SK-N-SH (cell line): ENCODE data around the gene TSSK2.
"Not testable (repeated sequence)": the region's sequence is repeated elsewhere in the genome, so short reads cannot be mapped to it uniquely, and the experiment has no call there.

ENCODE experiments used
- CHD2 ChIP-seq: fragments of 150-350 bp; IDR thresholded peaks from 2 replicates; pipeline ENCODE4 v1.6.1; 2018; ENCODE audit warnings: low read length; ENCODE audit not compliant: partially characterized antibody
- CTCF ChIP-seq: fragments of 200-600 bp; sonication (generic); IDR thresholded peaks from 2 replicates; pipeline ENCODE4 v1.6.1; 2017; ENCODE audit warnings: antibody characterized with exemption, mild to moderate bottlenecking, moderate library complexity
- ELF1 ChIP-seq: IDR thresholded peaks from 2 replicates; pipeline ENCODE4 v1.4.0; 2012
- EP300 ChIP-seq, 2 experiments: IDR thresholded peaks; 2 replicates each; pipeline versions ENCODE4 v1.4.0 to v1.6.1; 2012; ENCODE audit warnings: borderline replicate concordance in 1 of 2, low read depth in 1 of 2, low read length in 1 of 2
- EZH2phosphoT487 ChIP-seq: fragments of 200-600 bp; sonication (generic); IDR thresholded peaks from 2 replicates; pipeline ENCODE4 v1.6.1; 2017; ENCODE audit warnings: low read depth, mixed run types, mild to moderate bottlenecking, antibody characterized with exemption, moderate library complexity, borderline replicate concordance
- GABPA ChIP-seq: IDR thresholded peaks from 2 replicates; pipeline ENCODE4 v1.4.0; 2012; ENCODE audit warnings: low read depth, mild to moderate bottlenecking
- MAX ChIP-seq: IDR thresholded peaks from 2 replicates; pipeline ENCODE4 v1.4.0; 2012; ENCODE audit warnings: low read depth
- NFIC ChIP-seq: IDR thresholded peaks from 2 replicates; pipeline ENCODE4 v1.4.0; 2012; ENCODE audit warnings: borderline replicate concordance
- POLR2AphosphoS5 ChIP-seq: IDR thresholded peaks from 2 replicates; pipeline ENCODE4 v1.6.1; 2012; ENCODE audit warnings: low read depth, low read length
- RAD21 ChIP-seq: IDR thresholded peaks from 2 replicates; pipeline ENCODE4 v1.6.1; 2012; ENCODE audit warnings: mild to moderate bottlenecking, low read length
- REST ChIP-seq: IDR thresholded peaks from 2 replicates; pipeline ENCODE4 v1.6.1; 2012; ENCODE audit warnings: mild to moderate bottlenecking, low read depth, low read length, moderate library complexity
- TCF12 ChIP-seq: IDR thresholded peaks from 2 replicates; pipeline ENCODE4 v1.4.0; 2012
- USF1 ChIP-seq: IDR thresholded peaks from 2 replicates; pipeline ENCODE4 v1.4.0; 2012; ENCODE audit warnings: low read depth, borderline replicate concordance
- ZBTB33 ChIP-seq: IDR thresholded peaks from 2 replicates; pipeline ENCODE4 v1.4.0; 2012; ENCODE audit warnings: low read depth, borderline replicate concordance

GRCh38 chr22:19156109-19156508 is 25.0 kb downstream of the TSSK2 start:
- TF ChIP-seq USF1; NFIC; TCF12; CTCF; POLR2AphosphoS5; GABPA; ZBTB33; MAX; REST; EZH2phosphoT487; RAD21; EP300 (IDR thresholded peaks at IDR 0.05; ENCODE audit: borderline replicate concordance in 1 of 2, low read depth in 1 of 2, low read length in 1 of 2); ELF1; CHD2: not testable (repeated sequence)
